NCI-H1105 (cell line): ENCODE data around the gene SPOCK1.

ENCODE experiments used
- DNase-seq: peaks from one replicate; lab custom pipeline; 2025; lab: John Stamatoyannopoulos, UW

Gene SPOCK1

GRCh38 chr5:137101544-137101943 is 397.6 kb downstream of the SPOCK1 start:
- DNase-seq, result no peak

- DNase-seq, result no peak
Observed at GRCh38 chr5:137099651-137100050, 399.5 kb downstream of the SPOCK1 start.

GRCh38 chr5:137098663-137099062 is 400.5 kb downstream of the SPOCK1 start:
- DNase-seq, result no peak

GRCh38 chr5:137098238-137098637 is 400.9 kb downstream of the SPOCK1 start:
- no peak for DNase-seq

- DNase-seq, result no peak
Observed at GRCh38 chr5:137097203-137097602, 401.9 kb downstream of the SPOCK1 start.

GRCh38 chr5:137096149-137097103 is 402.7 kb downstream of the SPOCK1 start:
- no peak for DNase-seq

- no peak for DNase-seq
Observed at GRCh38 chr5:137095597-137095996, 403.5 kb downstream of the SPOCK1 start.

GRCh38 chr5:137092831-137093230 is 406.3 kb downstream of the SPOCK1 start:
- no peak for DNase-seq

- DNase-seq, result peak; percentile 34
Observed at GRCh38 chr5:137091472-137091871, 407.7 kb downstream of the SPOCK1 start.

- DNase-seq, result peak; percentile 78
Observed at GRCh38 chr5:137090721-137091120, 408.4 kb downstream of the SPOCK1 start.

GRCh38 chr5:137090151-137090550 is 409.0 kb downstream of the SPOCK1 start:
- DNase-seq, result no peak

- no peak for DNase-seq
Observed at GRCh38 chr5:137088175-137088574, 411.0 kb downstream of the SPOCK1 start.

- DNase-seq, result no peak
Observed at GRCh38 chr5:137086342-137086741, 412.8 kb downstream of the SPOCK1 start.

GRCh38 chr5:137085206-137085605 is 413.9 kb downstream of the SPOCK1 start:
- DNase-seq, result no peak

- DNase-seq, result no peak
Observed at GRCh38 chr5:137084016-137084415, 415.1 kb downstream of the SPOCK1 start.

GRCh38 chr5:137082951-137083350 is 416.2 kb downstream of the SPOCK1 start:
- DNase-seq, result no peak

- DNase-seq, result no peak
Observed at GRCh38 chr5:137078171-137078665, 420.9 kb downstream of the SPOCK1 start.

- no peak for DNase-seq
Observed at GRCh38 chr5:137075163-137075970, 423.8 kb downstream of the SPOCK1 start.

GRCh38 chr5:137073189-137073588 is 425.9 kb downstream of the SPOCK1 start:
- DNase-seq, result no peak

- DNase-seq, result no peak
Observed at GRCh38 chr5:137072361-137073115, 426.6 kb downstream of the SPOCK1 start.

GRCh38 chr5:137071931-137072330 is 427.2 kb downstream of the SPOCK1 start:
- no peak for DNase-seq

GRCh38 chr5:137071526-137071925 is 427.6 kb downstream of the SPOCK1 start:
- DNase-seq, result no peak
